Spleen (tissue), 11 donors: ENCODE data around the gene BABAM1. TPM values are rescaled to one million over a fixed set of nuclear protein-coding genes. Genes with fewer than 3 reads are reported as not detected.

ENCODE experiments used
- DNase-seq: peaks from one replicate; pipeline ENCODE4 v3.0.0-alpha.2; 2020
- H3K27ac ChIP-seq, 8 donors: fragments of 200-600 bp; sonication (generic) in 7 of 8; 1 replicate in 4 of 8; 2 replicates in 4 of 8; pipeline versions ENCODE4 v1.5.0 to v1.8.0; 2016 to 2021; ENCODE audit warnings: inconsistent platforms in 4 of 8, mild to moderate bottlenecking in 4 of 8, moderate library complexity in 1 of 8
- H3K27me3 ChIP-seq, 7 donors: fragments of 200-600 bp; sonication (generic) in 6 of 7; replicated peaks in 1 of 7; 1 replicate in 4 of 7; 2 replicates in 3 of 7; pipeline versions ENCODE4 v1.5.0 to v1.8.0; 2016 to 2021; ENCODE audit warnings: inconsistent platforms in 3 of 7, mild to moderate bottlenecking in 1 of 7
- H3K36me3 ChIP-seq, 6 donors: fragments of 200-600 bp; sonication (generic) in 5 of 6; 1 replicate in 4 of 6; 2 replicates in 2 of 6; pipeline versions ENCODE4 v1.5.0 to v1.8.0; 2016 to 2021; ENCODE audit warnings: inconsistent platforms in 2 of 6
- H3K4me1 ChIP-seq, 6 donors: fragments of 200-600 bp; sonication (generic) in 5 of 6; 1 replicate in 3 of 6; 2 replicates in 3 of 6; pipeline versions ENCODE4 v1.5.0 to v1.8.0; 2016 to 2021; ENCODE audit warnings: inconsistent platforms in 3 of 6
- H3K4me3 ChIP-seq, 8 donors: fragments of 200-600 bp; sonication (generic) in 7 of 8; 1 replicate in 4 of 8; 2 replicates in 4 of 8; pipeline versions ENCODE4 v1.5.0 to v1.8.0; 2016 to 2021; ENCODE audit warnings: inconsistent platforms in 4 of 8, mild to moderate bottlenecking in 4 of 8, moderate library complexity in 2 of 8
- H3K9me3 ChIP-seq, 8 donors: fragments of 200-600 bp; sonication (generic) in 7 of 8; 1 replicate in 4 of 8; 2 replicates in 4 of 8; pipeline versions ENCODE4 v1.5.0 to v1.8.0; 2016 to 2021; ENCODE audit warnings: inconsistent platforms in 4 of 8
- POLR2A ChIP-seq, 3 donors: fragments of 450-650 bp; IDR thresholded peaks; one replicate each; pipeline ENCODE4 v1.5.1; 2017; ENCODE audit warnings: antibody characterized with exemption in 3 of 3, mild to moderate bottlenecking in 1 of 3
- POLR2AphosphoS5 ChIP-seq, 3 donors: sonication (generic); formaldehyde crosslinking; IDR thresholded peaks; one replicate each; pipeline ENCODE4 v1.5.1; 2017; ENCODE audit warnings: antibody characterized with exemption in 3 of 3
- WGBS, 5 donors: extraction: QIAGEN DNeasy Blood & Tissue Kit in 3 of 5; methylation state at CpG; one replicate each; pipeline versions ENCODE4 v1.1.5 to v1.1.7; 2013 to 2018; 5-methylcytosine and 5-hydroxymethylcytosine counted together
- intact Hi-C: fragments of 100-400 bp; cut with DNase I; formaldehyde crosslinking; loops from one replicate; pipeline ENCODE4 v1.15.0; 2023; ENCODE audit warnings: low total_unique reads
- polyA plus RNA-seq, 3 donors: library from polyadenylated mRNA; stranded (reverse); fragments of 200-250 nt; gene quantifications; one replicate each; pipeline ENCODE4 v1.2.1, GENCODE V29; 2013
- total RNA-seq, 7 donors: library from RNA; depleted of rRNA in 3 of 7; stranded (reverse); fragments of >200 nt in 3 of 7; fragmentation: NEBNext Ultra II Directional in 4 of 7; extraction: Animal tissue kit (Norgen Biotek cat#: 25700) in 4 of 7; gene quantifications; one replicate each; pipeline versions ENCODE4 v1.1.0 to v1.2.1, GENCODE V29; 2016 to 2021
- TF ChIP-seq, protein P1 (sequence below), 11 experiments: fragments of 200-600 bp in 7 of 11; fragments of 450-650 bp in 4 of 11; sonication (generic) in 4 of 11; IDR thresholded peaks in 8 of 11; conservative IDR thresholded peaks in 3 of 11; 1 replicate in 7 of 11; 2 replicates in 4 of 11; pipeline versions ENCODE4 v1.4.0 to v1.8.0; 2016 to 2021; ENCODE audit warnings: antibody characterized with exemption in 11 of 11, inconsistent platforms in 4 of 11, mild to moderate bottlenecking in 1 of 11
- donor health status: healthy with polysubstance abuse.
- donor health status: DM: no; HTN: no; CAD: no; lungs with moderate emphysema.
- donor health status: DM: no; HTN: no; CAD: no.
- donor health status: Bipolar disorder and iron deficiency.
- donor health status: healthy.
- donor health status: DM: no; HTN: no; CAD: no.
- donor health status: DM: yes; HTN: yes; CAD: no.

The BABAM1 gene
- total and polyA plus RNA-seq, 10 donors, result 61.7 to 133 (median 76.9) TPM

DNA sequence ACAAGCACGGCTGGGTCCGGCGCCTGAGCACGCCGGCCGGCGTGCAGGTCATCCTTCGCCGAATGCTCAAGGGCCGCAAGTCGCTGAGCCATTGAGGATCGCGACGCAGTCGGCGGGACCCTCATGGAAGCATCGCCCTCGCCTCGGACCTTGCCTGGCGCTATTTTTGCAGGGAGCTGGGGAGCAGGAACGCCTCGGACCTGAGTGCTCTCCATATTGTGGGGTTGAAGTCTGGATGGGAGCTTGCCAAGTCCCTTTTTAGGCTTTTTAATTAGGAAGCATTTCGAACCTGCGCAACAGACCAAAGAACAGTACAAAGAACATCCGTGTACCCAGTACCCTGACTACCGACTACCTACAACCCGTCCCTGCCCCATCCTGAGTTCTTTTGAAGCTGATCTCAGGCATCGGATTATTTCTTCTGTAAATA, 39.1 kb downstream of the BABAM1 start:
- no peak for DNase-seq
- Histone ChIP-seq H3K27ac (peak overlapping the region; percentile 66 to 97 (median 92)), H3K4me3 (peak overlapping the region; percentile 48 to 88 (median 74)), H3K9me3 (no peaks in the 10 kb centered on the region), H3K4me1 (peaks cover 42 to 90% (median 72%) of the 10 kb centered on the region in 6 donors), H3K27me3 (no peaks in the 10 kb centered on the region), H3K36me3 (peaks cover 0 to 5% (median under 1%) of the 10 kb centered on the region in 6 donors)
- intact Hi-C loops, result no loop called here
- 9 to 32% (median 10%) methylated on average over 6 to 28 of the region's 28 CpGs for WGBS, 5 donors
- TF ChIP-seq POLR2A (IDR thresholded peaks at IDR 0.05), result no peak
- TF ChIP-seq, protein P1, sequence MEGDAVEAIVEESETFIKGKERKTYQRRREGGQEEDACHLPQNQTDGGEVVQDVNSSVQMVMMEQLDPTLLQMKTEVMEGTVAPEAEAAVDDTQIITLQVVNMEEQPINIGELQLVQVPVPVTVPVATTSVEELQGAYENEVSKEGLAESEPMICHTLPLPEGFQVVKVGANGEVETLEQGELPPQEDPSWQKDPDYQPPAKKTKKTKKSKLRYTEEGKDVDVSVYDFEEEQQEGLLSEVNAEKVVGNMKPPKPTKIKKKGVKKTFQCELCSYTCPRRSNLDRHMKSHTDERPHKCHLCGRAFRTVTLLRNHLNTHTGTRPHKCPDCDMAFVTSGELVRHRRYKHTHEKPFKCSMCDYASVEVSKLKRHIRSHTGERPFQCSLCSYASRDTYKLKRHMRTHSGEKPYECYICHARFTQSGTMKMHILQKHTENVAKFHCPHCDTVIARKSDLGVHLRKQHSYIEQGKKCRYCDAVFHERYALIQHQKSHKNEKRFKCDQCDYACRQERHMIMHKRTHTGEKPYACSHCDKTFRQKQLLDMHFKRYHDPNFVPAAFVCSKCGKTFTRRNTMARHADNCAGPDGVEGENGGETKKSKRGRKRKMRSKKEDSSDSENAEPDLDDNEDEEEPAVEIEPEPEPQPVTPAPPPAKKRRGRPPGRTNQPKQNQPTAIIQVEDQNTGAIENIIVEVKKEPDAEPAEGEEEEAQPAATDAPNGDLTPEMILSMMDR (IDR thresholded peaks at IDR 0.05 in 8 of 11, conservative IDR thresholded peaks at IDR 0.05 in 3 of 11), result no peak
- TF ChIP-seq POLR2AphosphoS5 (IDR thresholded peaks at IDR 0.05), result no peak

DNA sequence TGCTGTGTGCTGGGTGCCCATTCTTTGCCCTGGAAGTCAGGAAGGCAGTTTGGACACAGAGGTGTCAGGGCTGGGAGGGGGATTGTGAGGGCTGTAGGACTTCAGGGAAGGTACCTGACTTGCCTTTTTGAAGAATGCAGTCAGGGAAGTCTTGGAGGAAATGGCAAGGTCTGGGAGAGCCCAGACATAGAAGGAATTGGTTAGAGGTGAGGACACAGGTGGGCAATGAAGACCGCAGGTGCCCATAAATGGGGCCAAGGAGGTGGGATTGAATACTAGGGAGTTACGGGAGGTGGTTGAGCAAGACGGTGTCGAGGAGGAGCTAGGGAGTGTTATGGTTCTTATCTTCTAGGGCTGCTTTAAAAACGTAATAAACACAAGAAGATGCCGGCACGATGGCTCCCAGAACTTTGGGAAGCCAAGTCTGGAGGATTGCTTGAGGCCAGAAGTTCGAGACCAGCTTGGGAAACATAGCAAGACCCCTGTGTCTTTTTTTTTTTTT, 40.7 kb downstream of the BABAM1 start:
- intact Hi-C loops, result no loop called here
- no peak for DNase-seq
- peaks cover 0 to 19% (median 0%) of the 10 kb centered on the region in 6 donors for H3K36me3 ChIP-seq
- H3K27me3 ChIP-seq, result no peaks in the 10 kb centered on the region
- H3K27ac ChIP-seq, result no peak overlapping the region
- no peaks in the 10 kb centered on the region for H3K9me3 ChIP-seq
- no peak for TF ChIP-seq POLR2AphosphoS5 (IDR thresholded peaks at IDR 0.05)
- no peak for TF ChIP-seq POLR2A (IDR thresholded peaks at IDR 0.05)
- TF ChIP-seq, protein P1 (IDR thresholded peaks at IDR 0.05 in 8 of 11, conservative IDR thresholded peaks at IDR 0.05 in 3 of 11), result no peak
- H3K4me3 ChIP-seq, result no peak overlapping the region
- WGBS, 5 donors, result 88 to 95% (median 93%) methylated on average over 8 of the region's 8 CpGs
- H3K4me1 ChIP-seq, result peaks cover 36 to 94% (median 69%) of the 10 kb centered on the region in 6 donors

DNA sequence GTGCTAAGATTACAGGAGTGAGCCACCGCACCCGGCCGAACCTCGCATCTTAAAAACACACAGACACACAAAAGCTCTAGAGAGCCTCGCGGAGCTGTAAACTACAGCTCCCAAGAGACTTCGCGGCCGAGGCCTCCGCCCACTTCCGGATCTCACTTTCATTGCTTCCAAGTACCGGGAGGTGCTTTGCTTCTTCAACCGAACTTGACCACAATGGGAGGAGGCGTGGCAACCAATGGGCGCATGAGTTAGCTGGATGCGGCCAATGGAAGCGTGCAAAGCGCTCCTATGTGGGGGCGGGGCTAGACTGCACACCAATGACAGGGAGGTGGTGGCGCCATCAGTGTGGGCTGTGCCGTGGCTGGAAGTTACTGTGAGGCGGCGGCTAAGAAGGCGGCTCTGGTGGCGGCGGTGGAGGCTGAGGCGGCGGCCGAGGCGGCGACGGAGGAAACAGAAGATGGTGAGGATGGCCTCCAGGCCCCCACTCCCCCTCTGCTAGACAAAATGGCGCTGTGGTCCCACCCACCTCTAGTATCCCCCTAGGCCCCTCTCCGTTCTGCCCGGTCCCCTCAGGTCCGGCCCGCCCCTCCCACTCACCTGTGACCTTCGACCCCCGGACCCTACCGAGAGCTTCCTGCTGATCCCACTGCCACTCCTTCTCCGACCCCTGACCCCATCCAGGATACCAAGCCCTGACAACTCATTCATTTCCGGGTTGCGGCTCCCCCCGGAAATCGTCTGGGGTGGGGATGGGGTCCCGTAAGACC, 42.1 kb downstream of the BABAM1 start, which contains the start of gene DDA1:
Gene DDA1, plus strand, starts transcription at position 366 of the 767 bp plus-strand sequence. Its CDS starts 92 bp downstream, at position 458.
- intact Hi-C loops, result no loop called here
- TF ChIP-seq, protein P1 (IDR thresholded peaks at IDR 0.05 in 8 of 11, conservative IDR thresholded peaks at IDR 0.05 in 3 of 11), result peak in 3 of 11 experiments; percentile 27 to 46 (median 41)
- peak in 1 of 3 donors; percentile 27 for TF ChIP-seq POLR2A (IDR thresholded peaks at IDR 0.05)
- TF ChIP-seq POLR2AphosphoS5 (IDR thresholded peaks at IDR 0.05), result peak; percentile 87 to 89 (median 87)
- Histone ChIP-seq H3K4me3 (peak within 1 kb of the TSS; percentile 69 to 99 (median 88)), H3K27me3 (no peaks in the 10 kb centered on the region), H3K36me3 (peaks cover 0 to 34% (median 7%) of the 10 kb centered on the region in 6 donors), H3K9me3 (no peaks in the 10 kb centered on the region), H3K27ac (peak within 1 kb of the TSS; percentile 45 to 92 (median 82)), H3K4me1 (peaks cover 26 to 81% (median 55%) of the 10 kb centered on the region in 6 donors)
- peak; percentile 100 for DNase-seq
- 0 to 1% (median 1%) methylated on average over 38 to 46 of the region's 46 CpGs for WGBS, 5 donors

DNA sequence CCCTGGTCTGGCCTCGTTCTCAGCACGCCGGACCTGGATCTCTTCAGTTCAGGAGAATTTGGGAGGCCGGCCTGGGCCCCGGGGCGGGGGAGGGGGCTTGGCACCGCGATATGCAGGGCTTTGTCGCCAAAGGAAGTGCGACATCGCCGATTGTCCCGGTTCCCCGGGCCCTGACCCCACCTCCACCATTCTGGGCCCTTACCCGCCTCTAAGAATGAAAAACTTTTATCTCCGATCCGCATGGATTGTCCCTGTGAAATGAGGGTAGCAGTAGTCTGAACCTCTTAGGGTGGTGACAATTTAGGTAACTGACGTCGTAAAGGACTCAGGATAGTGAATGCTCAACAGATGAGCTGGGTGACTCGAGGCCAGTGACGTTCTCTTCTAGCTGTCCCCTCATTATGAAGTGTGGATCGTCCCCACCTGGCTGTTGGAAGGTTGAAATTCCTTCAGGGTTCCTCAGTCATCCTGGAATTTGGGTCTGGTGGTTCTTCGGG, 42.8 kb downstream of the BABAM1 start:
- H3K9me3 ChIP-seq, result no peaks in the 10 kb centered on the region
- H3K27ac ChIP-seq, result peak overlapping the region; percentile 45 to 92 (median 82)
- peak overlapping the region; percentile 69 to 99 (median 88) for H3K4me3 ChIP-seq
- peaks cover 21 to 75% (median 49%) of the 10 kb centered on the region in 6 donors for H3K4me1 ChIP-seq
- WGBS, 5 donors, result 6 to 9% (median 9%) methylated on average over 22 to 23 of the region's 23 CpGs
- intact Hi-C loops, result no loop called here
- H3K36me3 ChIP-seq, result peaks cover 0 to 40% (median 12%) of the 10 kb centered on the region in 6 donors
- H3K27me3 ChIP-seq, result no peaks in the 10 kb centered on the region
- TF ChIP-seq, protein P1 (IDR thresholded peaks at IDR 0.05 in 8 of 11, conservative IDR thresholded peaks at IDR 0.05 in 3 of 11), result no peak
- TF ChIP-seq POLR2AphosphoS5 (IDR thresholded peaks at IDR 0.05) (no peak), POLR2A (IDR thresholded peaks at IDR 0.05) (no peak)
- DNase-seq, result no peak
